ENCODE measurements around the gene CYP26A1.

The CYP26A1 gene

GRCh38 chr10:93073539-93074146 lies at the start of gene CYP26A1:
Gene CYP26A1 (plus strand): TSS chr10:93073893. CDS start chr10:93073935, 42 bp downstream.
- DNase-seq (ENCODE audit: low read depth in 4 of 4, low spot score in 1 of 4): no peak

- no peak for DNase-seq (ENCODE audit: low read depth in 4 of 4, low spot score in 1 of 4)
Observed at GRCh38 chr10:93026072-93026471, 47.6 kb upstream of the CYP26A1 start.

- DNase-seq (ENCODE audit: low read depth in 4 of 4, low spot score in 1 of 4): no peak
Observed at GRCh38 chr10:93027508-93027907, 46.2 kb upstream of the CYP26A1 start.

GRCh38 chr10:93028883-93029282 lies 44.8 kb upstream of the CYP26A1 start:
- no peak for DNase-seq (ENCODE audit: low read depth in 4 of 4, low spot score in 1 of 4)

- DNase-seq (ENCODE audit: low read depth in 4 of 4, low spot score in 1 of 4): no peak
Observed at GRCh38 chr10:93030409-93030808, 43.3 kb upstream of the CYP26A1 start.

GRCh38 chr10:93032105-93032808 lies 41.4 kb upstream of the CYP26A1 start:
- DNase-seq (ENCODE audit: low read depth in 4 of 4, low spot score in 1 of 4): no peak

GRCh38 chr10:93032809-93033137 lies 40.9 kb upstream of the CYP26A1 start:
- no peak for DNase-seq (ENCODE audit: low read depth in 4 of 4, low spot score in 1 of 4)

- DNase-seq (ENCODE audit: low read depth in 4 of 4, low spot score in 1 of 4): no peak
Observed at GRCh38 chr10:93034426-93034825, 39.3 kb upstream of the CYP26A1 start.

- DNase-seq (ENCODE audit: low read depth in 4 of 4, low spot score in 1 of 4): no peak
Observed at GRCh38 chr10:93039110-93039509, 34.6 kb upstream of the CYP26A1 start.

- no peak for DNase-seq (ENCODE audit: low read depth in 4 of 4, low spot score in 1 of 4)
Observed at GRCh38 chr10:93039721-93040120, 34.0 kb upstream of the CYP26A1 start.

- no peak for DNase-seq (ENCODE audit: low read depth in 4 of 4, low spot score in 1 of 4)
Observed at GRCh38 chr10:93054486-93054885, 19.2 kb upstream of the CYP26A1 start.

- no peak for DNase-seq (ENCODE audit: low read depth in 4 of 4, low spot score in 1 of 4)
Observed at GRCh38 chr10:93058139-93058538, 15.6 kb upstream of the CYP26A1 start.

- DNase-seq (ENCODE audit: low read depth in 4 of 4, low spot score in 1 of 4): no peak
Observed at GRCh38 chr10:93059975-93060886, 13.5 kb upstream of the CYP26A1 start, which contains the start of gene CYP26C1. Gene CYP26C1 (plus strand): TSS chr10:93060798. CDS start chr10:93061264, 466 bp downstream.

GRCh38 chr10:93060887-93061593 lies 12.7 kb upstream of the CYP26A1 start:
- DNase-seq (ENCODE audit: low read depth in 4 of 4, low spot score in 1 of 4): no peak

- no peak for DNase-seq (ENCODE audit: low read depth in 4 of 4, low spot score in 1 of 4)
Observed at GRCh38 chr10:93061594-93062513, 11.8 kb upstream of the CYP26A1 start.

GRCh38 chr10:93062514-93063143 lies 11.1 kb upstream of the CYP26A1 start:
- DNase-seq (ENCODE audit: low read depth in 4 of 4, low spot score in 1 of 4): peak in 1 of 4 experiments; percentile 42

- no peak for DNase-seq (ENCODE audit: low read depth in 4 of 4, low spot score in 1 of 4)
Observed at GRCh38 chr10:93063144-93063976, 10.3 kb upstream of the CYP26A1 start.

GRCh38 chr10:93063977-93064660 lies 9.6 kb upstream of the CYP26A1 start:
- no peak for DNase-seq (ENCODE audit: low read depth in 4 of 4, low spot score in 1 of 4)
